ENCODE measurements around the gene MSH4.

- no peak for TF ChIP-seq CTCF (IDR thresholded peaks at IDR 0.05)
- no peak for TF ChIP-seq EZH2 (IDR thresholded peaks at IDR 0.05)
These were observed 59.1 kb downstream of the MSH4 start for GRCh38 chr1:75855734-75856133.
